Measurements from ENCODE around the gene DBX1. TPM values are rescaled to one million over a fixed set of nuclear protein-coding genes. Genes with fewer than 3 reads are reported as not detected.

Gene DBX1
- total and polyA plus RNA-seq, 2 experiments from 2014 or later, result not detected

DNA sequence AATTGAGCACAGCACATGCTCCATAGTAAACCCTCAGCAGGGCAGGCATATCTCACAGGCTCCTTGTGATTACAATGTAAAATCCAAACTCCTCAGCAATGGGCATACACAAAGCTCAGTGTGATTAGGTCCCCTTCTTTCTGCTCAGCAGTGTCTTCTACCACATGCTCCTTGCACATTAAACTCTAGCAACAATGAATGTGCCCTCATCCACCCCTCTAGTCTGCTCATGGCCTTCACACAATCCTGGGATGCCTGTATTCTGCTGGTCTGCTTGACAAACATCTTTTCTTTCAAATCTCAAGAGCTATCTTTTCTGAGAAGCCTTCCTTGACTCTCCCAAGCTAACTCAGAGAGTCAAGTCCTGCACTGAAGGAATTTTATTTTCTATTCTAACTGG is 32.4 kb upstream of the DBX1 start:
- Histone ChIP-seq H3K79me2 (replicated peaks; ENCODE audit: insufficient read depth) (no peaks in the 10 kb centered on the region), H3F3A (replicated peaks; ENCODE audit: low read depth) (no peaks in the 10 kb centered on the region), H3K4me1 (ENCODE audit: insufficient read depth) (no peaks in the 10 kb centered on the region), H3K36me3 (ENCODE audit: insufficient read depth) (no peaks in the 10 kb centered on the region), H2AFZ (no peak overlapping the region), H3K9me2 (ENCODE audit: insufficient read depth) (no peaks in the 10 kb centered on the region), H4K20me1 (replicated peaks; ENCODE audit: insufficient read depth) (no peaks in the 10 kb centered on the region), H3K4me2 (no peak overlapping the region), H3K27ac (ENCODE audit: low read depth) (no peak overlapping the region), H3K27me3 (ENCODE audit: insufficient read depth) (peaks cover 98% of the 10 kb centered on the region), H3K4me3 (no peak overlapping the region)
- no peak for ATAC-seq
- Mint-ChIP-seq H3K27ac (no peak overlapping the region), H3K36me3 (ENCODE audit: low read depth) (no peaks in the 10 kb centered on the region), H3K9me3 (no peaks in the 10 kb centered on the region), H3K4me1 (peaks cover 7% of the 10 kb centered on the region), H3K4me3 (no peak overlapping the region), H3K27me3 (ENCODE audit: insufficient read depth, low read depth, poor library complexity) (peaks cover 19% of the 10 kb centered on the region)
- DNase-seq (ENCODE audit: low spot score), result no peak
- TF ChIP-seq, protein P1, sequence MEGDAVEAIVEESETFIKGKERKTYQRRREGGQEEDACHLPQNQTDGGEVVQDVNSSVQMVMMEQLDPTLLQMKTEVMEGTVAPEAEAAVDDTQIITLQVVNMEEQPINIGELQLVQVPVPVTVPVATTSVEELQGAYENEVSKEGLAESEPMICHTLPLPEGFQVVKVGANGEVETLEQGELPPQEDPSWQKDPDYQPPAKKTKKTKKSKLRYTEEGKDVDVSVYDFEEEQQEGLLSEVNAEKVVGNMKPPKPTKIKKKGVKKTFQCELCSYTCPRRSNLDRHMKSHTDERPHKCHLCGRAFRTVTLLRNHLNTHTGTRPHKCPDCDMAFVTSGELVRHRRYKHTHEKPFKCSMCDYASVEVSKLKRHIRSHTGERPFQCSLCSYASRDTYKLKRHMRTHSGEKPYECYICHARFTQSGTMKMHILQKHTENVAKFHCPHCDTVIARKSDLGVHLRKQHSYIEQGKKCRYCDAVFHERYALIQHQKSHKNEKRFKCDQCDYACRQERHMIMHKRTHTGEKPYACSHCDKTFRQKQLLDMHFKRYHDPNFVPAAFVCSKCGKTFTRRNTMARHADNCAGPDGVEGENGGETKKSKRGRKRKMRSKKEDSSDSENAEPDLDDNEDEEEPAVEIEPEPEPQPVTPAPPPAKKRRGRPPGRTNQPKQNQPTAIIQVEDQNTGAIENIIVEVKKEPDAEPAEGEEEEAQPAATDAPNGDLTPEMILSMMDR (conservative IDR thresholded peaks at IDR 0.05; ENCODE audit: low read depth in 2 of 2), result no peak
- no peak for TF ChIP-seq POLR2AphosphoS5 (IDR thresholded peaks at IDR 0.05; ENCODE audit: low read depth)
- TF ChIP-seq, protein P2, sequence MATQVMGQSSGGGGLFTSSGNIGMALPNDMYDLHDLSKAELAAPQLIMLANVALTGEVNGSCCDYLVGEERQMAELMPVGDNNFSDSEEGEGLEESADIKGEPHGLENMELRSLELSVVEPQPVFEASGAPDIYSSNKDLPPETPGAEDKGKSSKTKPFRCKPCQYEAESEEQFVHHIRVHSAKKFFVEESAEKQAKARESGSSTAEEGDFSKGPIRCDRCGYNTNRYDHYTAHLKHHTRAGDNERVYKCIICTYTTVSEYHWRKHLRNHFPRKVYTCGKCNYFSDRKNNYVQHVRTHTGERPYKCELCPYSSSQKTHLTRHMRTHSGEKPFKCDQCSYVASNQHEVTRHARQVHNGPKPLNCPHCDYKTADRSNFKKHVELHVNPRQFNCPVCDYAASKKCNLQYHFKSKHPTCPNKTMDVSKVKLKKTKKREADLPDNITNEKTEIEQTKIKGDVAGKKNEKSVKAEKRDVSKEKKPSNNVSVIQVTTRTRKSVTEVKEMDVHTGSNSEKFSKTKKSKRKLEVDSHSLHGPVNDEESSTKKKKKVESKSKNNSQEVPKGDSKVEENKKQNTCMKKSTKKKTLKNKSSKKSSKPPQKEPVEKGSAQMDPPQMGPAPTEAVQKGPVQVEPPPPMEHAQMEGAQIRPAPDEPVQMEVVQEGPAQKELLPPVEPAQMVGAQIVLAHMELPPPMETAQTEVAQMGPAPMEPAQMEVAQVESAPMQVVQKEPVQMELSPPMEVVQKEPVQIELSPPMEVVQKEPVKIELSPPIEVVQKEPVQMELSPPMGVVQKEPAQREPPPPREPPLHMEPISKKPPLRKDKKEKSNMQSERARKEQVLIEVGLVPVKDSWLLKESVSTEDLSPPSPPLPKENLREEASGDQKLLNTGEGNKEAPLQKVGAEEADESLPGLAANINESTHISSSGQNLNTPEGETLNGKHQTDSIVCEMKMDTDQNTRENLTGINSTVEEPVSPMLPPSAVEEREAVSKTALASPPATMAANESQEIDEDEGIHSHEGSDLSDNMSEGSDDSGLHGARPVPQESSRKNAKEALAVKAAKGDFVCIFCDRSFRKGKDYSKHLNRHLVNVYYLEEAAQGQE (IDR thresholded peaks at IDR 0.05; ENCODE audit: unreplicated experiment), result no peak
- TF ChIP-seq EZH2phosphoT487 (IDR thresholded peaks at IDR 0.05; ENCODE audit: unreplicated experiment), result no peak
- no peak for TF ChIP-seq CREB1 (CRISPR knock-in tag; IDR thresholded peaks at IDR 0.05; ENCODE audit: low read depth)
- TF ChIP-seq ZNF114 (CRISPR knock-in tag; IDR thresholded peaks at IDR 0.05), result no peak
- no peak for TF ChIP-seq NANOG (IDR thresholded peaks at IDR 0.05; ENCODE audit: borderline replicate concordance)
- TF ChIP-seq, protein P3, sequence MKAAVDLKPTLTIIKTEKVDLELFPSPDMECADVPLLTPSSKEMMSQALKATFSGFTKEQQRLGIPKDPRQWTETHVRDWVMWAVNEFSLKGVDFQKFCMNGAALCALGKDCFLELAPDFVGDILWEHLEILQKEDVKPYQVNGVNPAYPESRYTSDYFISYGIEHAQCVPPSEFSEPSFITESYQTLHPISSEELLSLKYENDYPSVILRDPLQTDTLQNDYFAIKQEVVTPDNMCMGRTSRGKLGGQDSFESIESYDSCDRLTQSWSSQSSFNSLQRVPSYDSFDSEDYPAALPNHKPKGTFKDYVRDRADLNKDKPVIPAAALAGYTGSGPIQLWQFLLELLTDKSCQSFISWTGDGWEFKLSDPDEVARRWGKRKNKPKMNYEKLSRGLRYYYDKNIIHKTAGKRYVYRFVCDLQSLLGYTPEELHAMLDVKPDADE (IDR thresholded peaks at IDR 0.05), result no peak
- TF ChIP-seq ZNF331 (CRISPR knock-in tag; IDR thresholded peaks at IDR 0.05; ENCODE audit: low read depth), result no peak
- TF ChIP-seq EZH2 (IDR thresholded peaks at IDR 0.05; ENCODE audit: low read depth, unreplicated experiment), result no peak
- TF ChIP-seq, protein P4, sequence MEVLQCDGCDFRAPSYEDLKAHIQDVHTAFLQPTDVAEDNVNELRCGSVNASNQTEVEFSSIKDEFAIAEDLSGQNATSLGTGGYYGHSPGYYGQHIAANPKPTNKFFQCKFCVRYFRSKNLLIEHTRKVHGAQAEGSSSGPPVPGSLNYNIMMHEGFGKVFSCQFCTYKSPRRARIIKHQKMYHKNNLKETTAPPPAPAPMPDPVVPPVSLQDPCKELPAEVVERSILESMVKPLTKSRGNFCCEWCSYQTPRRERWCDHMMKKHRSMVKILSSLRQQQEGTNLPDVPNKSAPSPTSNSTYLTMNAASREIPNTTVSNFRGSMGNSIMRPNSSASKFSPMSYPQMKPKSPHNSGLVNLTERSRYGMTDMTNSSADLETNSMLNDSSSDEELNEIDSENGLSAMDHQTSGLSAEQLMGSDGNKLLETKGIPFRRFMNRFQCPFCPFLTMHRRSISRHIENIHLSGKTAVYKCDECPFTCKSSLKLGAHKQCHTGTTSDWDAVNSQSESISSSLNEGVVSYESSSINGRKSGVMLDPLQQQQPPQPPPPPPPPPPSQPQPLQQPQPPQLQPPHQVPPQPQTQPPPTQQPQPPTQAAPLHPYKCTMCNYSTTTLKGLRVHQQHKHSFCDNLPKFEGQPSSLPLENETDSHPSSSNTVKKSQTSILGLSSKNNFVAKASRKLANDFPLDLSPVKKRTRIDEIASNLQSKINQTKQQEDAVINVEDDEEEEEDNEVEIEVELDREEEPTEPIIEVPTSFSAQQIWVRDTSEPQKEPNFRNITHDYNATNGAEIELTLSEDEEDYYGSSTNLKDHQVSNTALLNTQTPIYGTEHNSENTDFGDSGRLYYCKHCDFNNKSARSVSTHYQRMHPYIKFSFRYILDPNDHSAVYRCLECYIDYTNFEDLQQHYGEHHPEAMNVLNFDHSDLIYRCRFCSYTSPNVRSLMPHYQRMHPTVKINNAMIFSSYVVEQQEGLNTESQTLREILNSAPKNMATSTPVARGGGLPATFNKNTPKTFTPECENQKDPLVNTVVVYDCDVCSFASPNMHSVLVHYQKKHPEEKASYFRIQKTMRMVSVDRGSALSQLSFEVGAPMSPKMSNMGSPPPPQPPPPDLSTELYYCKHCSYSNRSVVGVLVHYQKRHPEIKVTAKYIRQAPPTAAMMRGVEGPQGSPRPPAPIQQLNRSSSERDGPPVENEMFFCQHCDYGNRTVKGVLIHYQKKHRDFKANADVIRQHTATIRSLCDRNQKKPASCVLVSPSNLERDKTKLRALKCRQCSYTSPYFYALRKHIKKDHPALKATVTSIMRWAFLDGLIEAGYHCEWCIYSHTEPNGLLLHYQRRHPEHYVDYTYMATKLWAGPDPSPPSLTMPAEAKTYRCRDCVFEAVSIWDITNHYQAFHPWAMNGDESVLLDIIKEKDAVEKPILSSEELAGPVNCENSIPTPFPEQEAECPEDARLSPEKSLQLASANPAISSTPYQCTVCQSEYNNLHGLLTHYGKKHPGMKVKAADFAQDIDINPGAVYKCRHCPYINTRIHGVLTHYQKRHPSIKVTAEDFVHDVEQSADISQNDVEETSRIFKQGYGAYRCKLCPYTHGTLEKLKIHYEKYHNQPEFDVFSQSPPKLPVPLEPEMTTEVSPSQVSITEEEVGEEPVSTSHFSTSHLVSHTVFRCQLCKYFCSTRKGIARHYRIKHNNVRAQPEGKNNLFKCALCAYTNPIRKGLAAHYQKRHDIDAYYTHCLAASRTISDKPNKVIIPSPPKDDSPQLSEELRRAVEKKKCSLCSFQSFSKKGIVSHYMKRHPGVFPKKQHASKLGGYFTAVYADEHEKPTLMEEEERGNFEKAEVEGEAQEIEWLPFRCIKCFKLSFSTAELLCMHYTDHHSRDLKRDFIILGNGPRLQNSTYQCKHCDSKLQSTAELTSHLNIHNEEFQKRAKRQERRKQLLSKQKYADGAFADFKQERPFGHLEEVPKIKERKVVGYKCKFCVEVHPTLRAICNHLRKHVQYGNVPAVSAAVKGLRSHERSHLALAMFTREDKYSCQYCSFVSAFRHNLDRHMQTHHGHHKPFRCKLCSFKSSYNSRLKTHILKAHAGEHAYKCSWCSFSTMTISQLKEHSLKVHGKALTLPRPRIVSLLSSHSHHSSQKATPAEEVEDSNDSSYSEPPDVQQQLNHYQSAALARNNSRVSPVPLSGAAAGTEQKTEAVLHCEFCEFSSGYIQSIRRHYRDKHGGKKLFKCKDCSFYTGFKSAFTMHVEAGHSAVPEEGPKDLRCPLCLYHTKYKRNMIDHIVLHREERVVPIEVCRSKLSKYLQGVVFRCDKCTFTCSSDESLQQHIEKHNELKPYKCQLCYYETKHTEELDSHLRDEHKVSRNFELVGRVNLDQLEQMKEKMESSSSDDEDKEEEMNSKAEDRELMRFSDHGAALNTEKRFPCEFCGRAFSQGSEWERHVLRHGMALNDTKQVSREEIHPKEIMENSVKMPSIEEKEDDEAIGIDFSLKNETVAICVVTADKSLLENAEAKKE (CRISPR knock-in tag; IDR thresholded peaks at IDR 0.05), result no peak
- no peak for TF ChIP-seq JUNB (IDR thresholded peaks at IDR 0.05; ENCODE audit: unreplicated experiment)
- no peak for TF ChIP-seq STAT1 (IDR thresholded peaks at IDR 0.05; ENCODE audit: unreplicated experiment)
